NCI-H1930 (cell line): ENCODE results near the gene DHX57.

Source experiments
- DNase-seq, 2 experiments: peaks; one replicate each; lab custom pipeline; 2025; lab: John Stamatoyannopoulos, UW

DHX57 gene, protein sequence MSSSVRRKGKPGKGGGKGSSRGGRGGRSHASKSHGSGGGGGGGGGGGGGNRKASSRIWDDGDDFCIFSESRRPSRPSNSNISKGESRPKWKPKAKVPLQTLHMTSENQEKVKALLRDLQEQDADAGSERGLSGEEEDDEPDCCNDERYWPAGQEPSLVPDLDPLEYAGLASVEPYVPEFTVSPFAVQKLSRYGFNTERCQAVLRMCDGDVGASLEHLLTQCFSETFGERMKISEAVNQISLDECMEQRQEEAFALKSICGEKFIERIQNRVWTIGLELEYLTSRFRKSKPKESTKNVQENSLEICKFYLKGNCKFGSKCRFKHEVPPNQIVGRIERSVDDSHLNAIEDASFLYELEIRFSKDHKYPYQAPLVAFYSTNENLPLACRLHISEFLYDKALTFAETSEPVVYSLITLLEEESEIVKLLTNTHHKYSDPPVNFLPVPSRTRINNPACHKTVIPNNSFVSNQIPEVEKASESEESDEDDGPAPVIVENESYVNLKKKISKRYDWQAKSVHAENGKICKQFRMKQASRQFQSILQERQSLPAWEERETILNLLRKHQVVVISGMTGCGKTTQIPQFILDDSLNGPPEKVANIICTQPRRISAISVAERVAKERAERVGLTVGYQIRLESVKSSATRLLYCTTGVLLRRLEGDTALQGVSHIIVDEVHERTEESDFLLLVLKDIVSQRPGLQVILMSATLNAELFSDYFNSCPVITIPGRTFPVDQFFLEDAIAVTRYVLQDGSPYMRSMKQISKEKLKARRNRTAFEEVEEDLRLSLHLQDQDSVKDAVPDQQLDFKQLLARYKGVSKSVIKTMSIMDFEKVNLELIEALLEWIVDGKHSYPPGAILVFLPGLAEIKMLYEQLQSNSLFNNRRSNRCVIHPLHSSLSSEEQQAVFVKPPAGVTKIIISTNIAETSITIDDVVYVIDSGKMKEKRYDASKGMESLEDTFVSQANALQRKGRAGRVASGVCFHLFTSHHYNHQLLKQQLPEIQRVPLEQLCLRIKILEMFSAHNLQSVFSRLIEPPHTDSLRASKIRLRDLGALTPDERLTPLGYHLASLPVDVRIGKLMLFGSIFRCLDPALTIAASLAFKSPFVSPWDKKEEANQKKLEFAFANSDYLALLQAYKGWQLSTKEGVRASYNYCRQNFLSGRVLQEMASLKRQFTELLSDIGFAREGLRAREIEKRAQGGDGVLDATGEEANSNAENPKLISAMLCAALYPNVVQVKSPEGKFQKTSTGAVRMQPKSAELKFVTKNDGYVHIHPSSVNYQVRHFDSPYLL (N-terminal part only)

DNA sequence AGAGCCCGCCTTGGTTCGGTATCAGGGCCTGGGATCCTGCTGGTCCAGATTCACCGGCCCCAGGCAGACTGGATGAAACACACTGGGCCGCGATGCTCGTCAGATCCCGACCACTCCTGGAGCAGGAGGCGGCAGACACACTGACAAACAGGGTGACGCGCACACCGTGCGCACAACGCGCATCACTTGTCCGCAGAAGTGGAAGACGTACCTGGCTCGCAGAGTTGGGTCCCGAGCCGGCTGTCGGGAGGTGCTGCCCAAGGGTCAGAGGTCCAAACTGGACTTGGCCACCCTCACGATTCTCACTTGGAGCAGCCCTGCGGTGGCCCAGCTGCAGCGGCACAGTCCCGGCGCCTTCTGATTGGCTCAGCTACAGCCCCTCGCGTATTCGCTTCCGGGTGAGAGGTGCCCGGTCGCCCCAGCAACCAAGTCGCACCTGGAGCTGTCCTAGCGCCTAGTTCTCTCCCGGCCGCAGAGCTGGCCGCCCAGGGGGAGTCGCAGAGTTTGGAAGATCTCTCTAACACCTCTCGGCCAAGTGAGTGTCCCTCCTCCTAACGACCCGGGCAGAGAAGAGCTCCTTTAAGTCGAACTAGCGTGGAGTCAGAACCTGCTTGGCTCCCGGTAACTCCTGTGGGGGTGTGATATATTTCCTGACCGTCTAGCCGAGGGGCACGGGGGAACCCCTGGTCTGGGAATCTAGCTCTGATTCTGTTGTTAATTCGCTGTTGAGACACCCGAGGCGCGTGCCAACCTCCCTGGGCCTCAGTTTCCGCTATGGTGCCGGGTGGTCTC lies at the start of gene DHX57, which contains the start of gene MORN2:
Gene DHX57 (minus strand): TSS at position 359 of the 792 bp plus-strand sequence. CDS start 7,529 bp downstream, outside the sequence.
Gene MORN2 (plus strand): TSS at position 401 of the 792 bp plus-strand sequence.
- DNase-seq, result peak; percentile 55 to 73

DNA sequence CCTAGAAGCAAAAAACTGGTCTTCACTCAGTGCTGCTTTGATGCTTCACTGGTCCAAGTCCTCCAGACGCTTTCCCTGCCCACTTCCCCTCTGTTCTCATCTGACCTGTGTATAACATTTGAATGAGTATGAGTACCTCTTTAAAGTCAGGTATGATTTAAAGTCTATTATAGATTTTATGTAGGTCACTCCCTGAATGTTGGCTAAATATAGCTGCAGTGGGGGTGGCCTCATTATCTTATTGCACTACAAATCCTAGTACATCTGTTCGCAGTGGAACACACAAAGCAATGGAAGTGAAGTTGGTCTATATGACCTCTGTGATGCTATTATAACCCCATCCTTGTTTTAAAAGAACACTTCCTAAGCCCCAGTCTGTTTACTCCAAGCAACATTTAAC lies 47.2 kb upstream of the DHX57 start:
- no peak for DNase-seq

DNA sequence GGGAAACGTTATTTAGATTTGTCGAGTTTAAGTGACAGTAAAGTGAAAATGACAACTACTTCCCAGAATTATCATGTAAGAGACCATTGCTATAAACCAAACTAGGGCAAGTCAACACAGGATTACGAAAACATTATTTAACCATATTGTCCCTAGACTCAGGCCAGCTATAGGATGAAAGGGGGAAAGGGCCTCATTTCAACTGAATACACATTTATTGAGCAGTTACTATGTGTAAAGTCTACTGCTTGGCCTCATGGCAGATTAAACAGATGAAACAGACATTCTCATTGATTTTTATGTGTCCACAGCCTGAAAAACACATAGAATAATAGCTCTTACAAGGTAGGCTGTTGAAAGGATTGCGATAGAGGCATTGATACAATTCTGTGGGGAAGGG lies 46.7 kb upstream of the DHX57 start:
- DNase-seq, result no peak

DNA sequence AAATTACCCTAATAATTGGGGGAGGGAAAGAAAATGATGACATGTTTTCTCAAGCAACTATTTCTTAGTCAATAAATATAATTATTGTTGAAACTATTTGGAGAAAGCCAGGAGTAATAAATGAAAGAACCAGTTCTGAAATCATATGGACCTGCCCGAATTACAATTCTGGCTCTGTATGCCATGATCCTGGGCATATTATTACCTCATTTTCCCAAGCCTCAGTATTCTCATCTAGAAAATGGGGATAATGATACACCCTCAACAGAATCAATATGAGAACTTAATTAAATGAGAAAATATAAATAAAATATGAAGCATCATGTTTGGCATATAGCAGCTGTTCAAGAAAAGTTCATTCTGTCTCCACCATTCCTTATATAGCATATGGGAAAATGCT lies 36.9 kb upstream of the DHX57 start:
- no peak for DNase-seq

DNA sequence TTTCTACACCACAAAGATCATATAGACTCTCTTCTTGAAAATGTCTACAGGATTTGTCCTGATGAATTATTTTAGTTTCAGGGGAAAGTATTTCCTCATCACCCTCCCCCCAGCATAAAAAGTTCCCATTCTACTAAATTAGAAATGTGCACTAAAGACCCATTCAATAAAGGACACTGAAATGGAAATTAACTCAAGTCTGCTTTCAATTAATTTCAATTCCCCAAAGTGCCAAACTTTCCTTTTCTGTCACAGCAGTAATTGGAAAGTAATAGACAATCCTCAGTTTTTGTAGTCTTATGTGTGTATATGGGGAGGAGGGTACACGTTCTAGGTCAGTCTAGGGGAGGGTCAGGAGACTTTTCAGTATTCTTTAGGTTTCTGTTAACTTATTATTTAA lies 35.5 kb upstream of the DHX57 start:
- no peak for DNase-seq

DNA sequence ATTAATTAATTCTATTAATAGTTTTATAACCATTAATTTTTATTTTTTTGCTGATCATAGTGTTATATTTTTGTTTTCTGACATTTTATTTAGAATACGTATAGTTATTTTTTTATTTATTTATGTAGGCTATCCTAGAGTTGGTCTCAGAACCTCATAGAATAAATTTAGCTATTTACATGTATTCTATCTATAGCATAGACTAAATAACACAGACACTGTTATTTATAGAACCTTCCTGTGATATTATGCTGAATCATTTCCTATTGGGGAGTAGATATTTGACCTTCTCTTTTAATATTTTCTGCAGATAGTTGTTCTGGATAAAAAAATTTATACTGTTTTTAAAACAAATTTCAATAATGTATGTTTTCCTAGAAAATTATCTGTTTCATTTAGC lies 34.1 kb upstream of the DHX57 start:
- DNase-seq, result no peak

DNA sequence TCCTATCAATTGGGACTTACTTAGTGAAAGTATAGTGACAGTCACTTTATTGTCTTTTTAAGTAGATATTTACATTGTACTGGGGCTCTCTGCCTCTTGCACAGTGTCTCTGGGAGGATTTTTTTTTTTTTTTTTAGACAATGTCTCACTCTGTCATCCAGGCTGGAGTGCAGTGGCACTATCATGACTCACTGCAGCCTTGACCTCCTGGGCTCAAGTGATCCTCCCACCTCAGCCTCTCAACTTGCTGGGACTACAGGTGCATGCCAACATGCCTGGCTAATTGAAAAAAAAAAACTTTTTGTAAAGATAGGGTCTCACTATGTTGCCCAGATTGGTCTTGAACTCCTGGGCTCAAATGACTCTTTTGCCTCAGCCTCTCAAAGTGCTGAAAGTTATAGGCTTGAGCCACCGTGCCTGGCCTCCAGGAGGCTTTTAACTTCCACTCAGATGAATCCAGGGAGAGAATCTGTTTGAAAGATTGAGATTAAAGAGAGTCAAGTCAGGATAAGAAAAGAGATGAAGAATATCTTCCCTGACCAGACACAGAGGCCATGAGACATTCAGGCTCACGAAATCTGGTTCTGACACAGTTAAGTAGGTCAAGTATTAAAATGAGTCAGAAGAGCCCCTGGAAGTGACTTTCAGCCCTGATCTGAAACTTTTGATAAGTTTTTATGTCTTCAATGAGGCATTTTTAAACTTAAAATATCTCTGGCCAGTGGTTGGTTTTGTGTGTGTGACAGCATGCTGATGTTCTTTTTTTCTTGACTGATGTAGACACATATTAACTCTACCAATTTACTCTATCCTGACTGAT lies 32.2 kb upstream of the DHX57 start:
- DNase-seq, result no peak

DNA sequence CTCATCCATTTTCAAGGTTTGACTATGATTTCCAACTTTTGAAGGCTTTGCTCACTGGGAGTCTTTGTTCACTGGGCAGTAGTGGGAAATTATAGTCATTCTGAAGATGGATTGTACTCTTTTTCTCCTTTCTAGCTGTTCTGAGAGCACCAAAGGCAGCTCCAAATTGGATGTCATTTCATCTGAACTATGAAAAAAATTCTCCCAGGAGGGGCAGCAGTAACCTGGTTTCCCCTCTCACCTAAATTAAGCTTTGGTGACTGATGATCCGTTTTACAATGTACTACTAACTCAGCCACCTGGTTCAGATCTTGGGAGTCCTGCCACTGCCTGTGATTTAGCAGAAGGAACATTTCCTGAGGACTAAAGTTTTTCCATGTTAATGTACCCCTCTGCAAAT lies 31.5 kb upstream of the DHX57 start:
- DNase-seq, result no peak

DNA sequence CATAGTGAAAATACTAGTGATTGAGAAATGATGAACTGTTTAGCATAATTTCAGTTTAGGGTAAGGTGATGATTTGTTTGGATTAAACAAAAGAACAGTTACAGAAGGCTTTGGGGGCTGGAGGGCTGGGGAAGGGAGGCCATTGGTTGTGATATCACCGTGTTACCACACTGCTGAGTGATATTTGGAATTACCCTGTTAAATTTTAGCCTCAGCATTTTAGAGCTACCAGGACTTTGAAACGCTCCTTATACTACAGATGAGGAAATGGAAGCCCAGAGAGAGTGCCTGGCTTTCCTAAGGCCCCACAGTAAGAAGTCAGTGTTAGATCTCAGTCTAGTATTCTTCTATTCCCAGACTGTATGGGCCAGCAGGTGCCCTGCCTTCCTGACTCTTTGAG lies 29.5 kb upstream of the DHX57 start:
- DNase-seq, result no peak

DNA sequence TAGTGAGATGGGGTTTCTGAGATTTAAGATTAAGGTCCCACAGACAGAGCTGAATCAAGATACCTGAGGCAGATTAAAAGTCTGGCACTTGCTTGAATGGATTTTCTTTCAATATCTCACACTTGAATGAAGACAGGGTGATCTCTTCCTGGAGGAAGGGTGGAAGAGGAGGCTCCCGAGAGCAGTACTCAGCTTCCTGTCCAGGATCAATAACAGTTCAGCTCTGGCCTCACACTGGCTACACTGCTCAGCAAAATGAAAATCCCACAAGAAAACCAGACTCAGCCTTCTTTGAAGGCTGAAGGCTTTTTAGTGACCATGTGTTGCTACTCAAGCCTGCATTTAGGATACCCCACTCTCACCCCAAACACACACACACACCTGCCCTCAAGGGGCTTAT lies 25.0 kb upstream of the DHX57 start:
- no peak for DNase-seq

DNA sequence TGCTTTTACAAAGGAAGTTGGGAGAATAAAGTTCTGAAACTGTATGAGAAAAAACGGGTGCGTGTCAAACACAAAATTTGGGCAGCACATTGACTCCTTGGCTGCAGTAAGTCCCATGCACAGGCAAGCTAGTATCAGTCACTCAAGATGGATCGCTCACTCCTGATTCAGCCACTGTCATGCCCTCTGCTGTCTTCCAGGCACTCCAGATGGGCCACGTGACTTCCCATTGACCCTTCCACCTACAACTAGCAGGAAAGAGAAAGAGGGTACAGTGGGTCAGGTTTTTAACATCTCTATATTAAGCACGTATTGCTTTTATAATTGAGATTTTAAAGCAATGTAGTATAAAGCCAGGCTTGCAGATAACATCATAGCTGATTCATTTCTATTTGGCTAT lies 22.5 kb upstream of the DHX57 start:
- DNase-seq, result no peak

DNA sequence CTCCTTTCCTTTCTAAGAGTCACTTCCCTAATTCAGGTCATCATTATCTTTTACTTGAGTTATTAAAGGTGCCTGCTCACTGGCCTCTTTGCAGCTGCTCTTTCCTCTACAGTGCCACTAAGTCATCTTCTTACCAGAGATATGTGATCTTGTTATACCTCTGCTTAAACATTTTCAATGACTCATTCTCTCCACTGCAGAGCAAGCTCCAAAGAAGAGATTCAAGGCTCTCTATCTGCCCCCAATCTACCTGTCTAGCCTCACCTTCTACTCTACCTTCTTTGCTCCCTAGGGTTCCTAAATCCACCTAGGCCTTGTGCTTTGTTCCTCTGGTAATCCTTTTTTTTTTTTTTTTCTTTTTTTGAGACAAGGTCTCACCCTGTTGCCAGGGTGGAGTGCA lies 17.1 kb upstream of the DHX57 start:
- DNase-seq, result no peak

DNA sequence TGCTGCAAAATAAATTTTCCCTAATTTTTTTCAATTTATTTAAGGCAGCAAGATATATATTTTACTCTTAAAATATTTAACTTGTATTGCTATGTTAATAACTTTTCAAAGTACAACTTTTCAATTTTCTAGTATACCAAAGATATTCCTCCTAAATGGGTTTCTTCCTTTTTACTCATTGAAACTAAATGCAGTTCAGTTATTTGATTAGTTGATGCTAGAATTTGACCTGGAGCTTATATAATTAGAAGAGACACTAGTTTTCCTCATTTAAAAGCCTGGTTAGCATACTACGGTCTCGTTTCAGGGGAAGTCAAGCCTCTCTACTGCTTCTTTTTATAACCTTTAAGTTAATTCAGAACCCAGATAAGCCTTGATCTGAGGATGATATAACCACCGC lies 13.8 kb upstream of the DHX57 start, which contains the start of gene ARHGEF33:
Gene ARHGEF33 (plus strand): TSS at position 301 of the 400 bp plus-strand sequence. CDS start 29,573 bp downstream, outside the sequence.
- DNase-seq, result no peak

DNA sequence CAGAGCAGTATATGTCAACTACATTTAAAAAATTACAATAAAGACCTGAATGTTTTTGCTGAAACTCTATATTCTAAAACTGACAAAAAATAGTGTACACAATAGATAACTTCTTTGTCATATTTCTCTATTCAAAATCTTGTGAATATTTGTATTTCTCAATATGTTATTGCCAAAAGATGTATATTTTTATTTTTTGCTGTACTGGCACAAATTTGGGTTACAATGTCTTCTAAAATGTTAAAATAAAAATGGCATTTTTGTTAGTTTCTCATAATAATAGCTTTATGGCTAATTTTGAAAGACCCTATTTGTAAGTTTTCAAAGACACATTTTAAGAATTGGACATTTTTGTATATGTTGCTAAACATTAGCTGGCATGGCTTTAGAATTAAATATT lies 13.3 kb upstream of the DHX57 start:
- no peak for DNase-seq

DNA sequence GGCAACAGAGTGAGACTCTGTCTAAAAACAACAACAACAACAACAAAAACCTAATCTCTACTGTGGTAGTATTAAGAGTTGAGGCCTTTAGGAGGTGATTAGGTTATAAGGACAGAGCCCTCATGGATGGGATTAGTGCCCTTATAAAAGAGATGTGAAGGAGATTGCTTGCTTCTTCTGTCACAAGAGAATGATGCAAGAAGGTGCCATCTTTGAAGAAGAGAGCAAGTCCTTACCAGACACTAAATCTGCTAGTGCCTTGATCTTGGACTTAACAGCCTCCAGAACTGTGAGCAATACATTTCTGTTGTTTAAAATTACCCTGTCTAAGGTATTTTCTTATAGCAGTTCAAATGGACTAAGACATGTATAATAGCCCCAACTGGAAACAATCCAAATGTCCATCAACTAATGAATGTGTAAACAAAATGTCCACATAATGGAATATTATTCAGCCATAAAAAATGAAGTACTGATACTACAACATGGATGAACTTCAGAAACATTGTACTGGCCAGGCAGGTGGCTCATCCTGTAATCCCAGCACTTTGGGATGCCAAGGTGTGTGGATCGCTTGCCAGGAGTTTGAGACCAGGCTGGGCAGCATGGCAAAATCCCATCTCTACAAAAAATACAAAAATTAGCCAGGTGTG lies 12.3 kb upstream of the DHX57 start:
- DNase-seq, result no peak

DNA sequence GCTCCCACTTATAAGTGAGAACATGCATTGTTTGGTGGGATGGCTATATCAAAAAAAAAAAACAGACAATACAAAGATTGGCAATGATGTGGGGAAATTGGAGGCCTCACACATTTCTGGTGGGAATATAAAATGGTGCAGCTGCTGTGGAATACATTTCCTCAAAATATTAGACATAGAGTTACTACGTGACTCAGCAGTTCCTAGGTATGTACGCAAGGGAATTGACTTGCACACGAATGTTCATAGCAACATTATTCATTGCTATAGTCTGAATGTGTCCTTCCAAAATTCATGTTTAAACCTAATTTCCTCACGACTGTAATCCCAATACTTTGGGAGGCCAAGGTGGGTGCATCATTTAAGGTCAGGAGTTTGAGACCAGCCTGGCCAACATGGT lies 11.6 kb upstream of the DHX57 start:
- no peak for DNase-seq

DNA sequence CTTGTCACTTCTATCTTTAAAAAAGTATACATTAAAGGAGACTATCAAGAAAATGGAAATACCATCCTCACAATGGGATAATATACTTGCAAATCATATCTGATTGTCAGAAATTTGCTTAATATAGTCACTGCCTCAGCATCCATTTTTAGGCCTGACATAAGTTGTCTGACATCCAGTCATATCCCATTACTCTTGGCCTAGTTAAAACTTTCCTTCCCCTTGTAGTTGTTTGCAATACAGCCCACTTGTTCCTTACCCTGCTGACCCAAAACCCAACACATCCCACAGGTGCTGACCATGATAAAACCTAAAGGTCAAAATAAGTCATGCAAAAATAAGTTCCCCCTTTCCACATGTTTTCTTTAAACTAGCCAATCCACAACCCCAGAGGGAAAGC lies 10.3 kb upstream of the DHX57 start:
- no peak for DNase-seq

DNA sequence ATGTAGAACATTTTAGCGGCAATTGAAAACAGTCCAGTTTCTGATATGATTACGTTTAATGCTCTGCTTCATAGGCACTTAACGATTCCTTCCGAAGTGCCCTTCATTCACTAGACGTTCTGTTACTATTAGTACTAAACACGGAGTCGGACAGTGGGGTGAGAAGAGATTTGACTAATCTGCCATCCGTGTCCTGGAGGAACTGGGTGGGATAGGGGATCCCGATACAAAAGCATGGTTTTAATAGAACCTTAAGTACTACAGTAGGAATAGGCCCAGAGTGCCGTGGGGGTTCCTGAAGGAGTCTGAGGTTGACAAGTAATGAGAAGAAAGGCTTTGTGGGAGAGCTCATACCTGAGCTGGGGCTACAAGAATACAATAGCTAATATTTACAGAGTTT lies 673 bp upstream of the DHX57 start:
- no peak for DNase-seq

DNA sequence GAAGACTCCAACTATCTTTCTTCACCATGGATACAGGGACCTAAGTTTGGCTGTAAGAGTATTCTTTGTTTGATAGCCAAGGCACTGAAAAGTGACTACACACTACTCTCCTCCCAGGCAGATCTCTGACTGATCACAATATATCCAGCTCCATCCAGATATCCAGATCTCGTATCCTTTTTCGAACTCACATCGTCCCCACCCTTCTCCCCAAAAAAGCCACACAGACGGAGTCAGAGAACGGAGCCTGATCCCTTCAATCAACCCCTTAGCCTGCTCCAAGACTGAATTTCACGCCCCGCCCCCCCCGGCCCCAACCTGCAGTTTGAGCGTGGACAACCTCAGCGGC lies 533 bp downstream of the DHX57 start:
- DNase-seq, result no peak

DNA sequence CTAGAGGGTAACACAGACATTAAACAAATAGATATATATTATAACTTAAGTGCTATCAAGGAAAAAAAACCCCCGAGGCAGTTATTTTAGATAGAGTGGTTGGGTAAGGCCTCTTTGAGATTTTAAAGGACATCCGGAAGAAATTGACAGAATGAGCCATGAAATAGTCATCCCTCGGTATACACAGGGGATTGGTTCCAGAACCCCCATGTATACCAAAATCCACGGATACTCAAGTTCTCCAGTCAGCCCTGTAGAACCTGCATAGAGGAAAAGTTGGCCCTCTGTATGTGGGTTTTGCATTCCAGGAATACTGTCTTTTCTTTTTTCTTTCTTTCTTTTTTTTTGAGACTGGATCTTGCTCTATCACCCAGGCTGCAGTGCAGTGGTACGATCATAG lies 2.0 kb downstream of the DHX57 start:
- no peak for DNase-seq
